Measurements from ENCODE around the gene COL5A1. TPM values are rescaled to one million over a fixed set of nuclear protein-coding genes. Genes with fewer than 3 reads are reported as not detected.

The COL5A1 gene
- total RNA-seq, 1 donor, result 295 TPM

GRCh38 chr9:134877541-134877940, 235.9 kb downstream of the COL5A1 start:
- no peak for DNase-seq (ENCODE audit: low read depth)
- no peak for TF ChIP-seq CTCF (IDR thresholded peaks at IDR 0.05; ENCODE audit: insufficient read depth, low read depth, low read length)
- H3K4me3 ChIP-seq (ENCODE audit: low read depth, low read length), result no peak overlapping the region

- no peak for TF ChIP-seq CTCF (IDR thresholded peaks at IDR 0.05; ENCODE audit: insufficient read depth, low read depth, low read length)
- H3K4me3 ChIP-seq (ENCODE audit: low read depth, low read length), result no peak overlapping the region
- no peak for DNase-seq (ENCODE audit: low read depth)
These were observed 238.3 kb downstream of the COL5A1 start for GRCh38 chr9:134879664-134880483.

GRCh38 chr9:134880484-134881312, 239.1 kb downstream of the COL5A1 start, which contains the start of gene FCN2:
Gene FCN2 (plus strand): TSS chr9:134880810. CDS start chr9:134880822, 12 bp downstream.
- no peak for TF ChIP-seq CTCF (IDR thresholded peaks at IDR 0.05; ENCODE audit: insufficient read depth, low read depth, low read length)

GRCh38 chr9:134881313-134881670, 239.7 kb downstream of the COL5A1 start:
- DNase-seq (ENCODE audit: low read depth), result no peak
- no peak for TF ChIP-seq CTCF (IDR thresholded peaks at IDR 0.05; ENCODE audit: insufficient read depth, low read depth, low read length)
- H3K4me3 ChIP-seq (ENCODE audit: low read depth, low read length), result no peak overlapping the region

More at GRCh38 chr9:134880484-134881312, 239.1 kb downstream of the COL5A1 start, which contains the start of gene FCN2:
- no peak for DNase-seq (ENCODE audit: low read depth)
- no peak within 1 kb of the TSS for H3K4me3 ChIP-seq (ENCODE audit: low read depth, low read length)

- DNase-seq (ENCODE audit: low read depth), result no peak
- no peak overlapping the region for H3K4me3 ChIP-seq (ENCODE audit: low read depth, low read length)
- TF ChIP-seq CTCF (IDR thresholded peaks at IDR 0.05; ENCODE audit: insufficient read depth, low read depth, low read length), result no peak
These were observed 240.7 kb downstream of the COL5A1 start for GRCh38 chr9:134882204-134882785.

GRCh38 chr9:134883040-134883782, 241.6 kb downstream of the COL5A1 start:
- DNase-seq (ENCODE audit: low read depth), result no peak
- no peak overlapping the region for H3K4me3 ChIP-seq (ENCODE audit: low read depth, low read length)
- no peak for TF ChIP-seq CTCF (IDR thresholded peaks at IDR 0.05; ENCODE audit: insufficient read depth, low read depth, low read length)

Data from fibroblast of villous mesenchyme (primary cell).